HG03097 (cell line): ENCODE data around the gene STK35.
"Not testable (repeated sequence)": the region's sequence is repeated elsewhere in the genome, so short reads cannot be mapped to it uniquely, and the experiment has no call there.

Experiments
- ATAC-seq: cut with Tn5 transposase; IDR thresholded peaks from one replicate; pipeline ENCODE4 v1.9.1; 2021; ENCODE audit not compliant: unreplicated experiment, low FRiP score

STK35 gene

DNA sequence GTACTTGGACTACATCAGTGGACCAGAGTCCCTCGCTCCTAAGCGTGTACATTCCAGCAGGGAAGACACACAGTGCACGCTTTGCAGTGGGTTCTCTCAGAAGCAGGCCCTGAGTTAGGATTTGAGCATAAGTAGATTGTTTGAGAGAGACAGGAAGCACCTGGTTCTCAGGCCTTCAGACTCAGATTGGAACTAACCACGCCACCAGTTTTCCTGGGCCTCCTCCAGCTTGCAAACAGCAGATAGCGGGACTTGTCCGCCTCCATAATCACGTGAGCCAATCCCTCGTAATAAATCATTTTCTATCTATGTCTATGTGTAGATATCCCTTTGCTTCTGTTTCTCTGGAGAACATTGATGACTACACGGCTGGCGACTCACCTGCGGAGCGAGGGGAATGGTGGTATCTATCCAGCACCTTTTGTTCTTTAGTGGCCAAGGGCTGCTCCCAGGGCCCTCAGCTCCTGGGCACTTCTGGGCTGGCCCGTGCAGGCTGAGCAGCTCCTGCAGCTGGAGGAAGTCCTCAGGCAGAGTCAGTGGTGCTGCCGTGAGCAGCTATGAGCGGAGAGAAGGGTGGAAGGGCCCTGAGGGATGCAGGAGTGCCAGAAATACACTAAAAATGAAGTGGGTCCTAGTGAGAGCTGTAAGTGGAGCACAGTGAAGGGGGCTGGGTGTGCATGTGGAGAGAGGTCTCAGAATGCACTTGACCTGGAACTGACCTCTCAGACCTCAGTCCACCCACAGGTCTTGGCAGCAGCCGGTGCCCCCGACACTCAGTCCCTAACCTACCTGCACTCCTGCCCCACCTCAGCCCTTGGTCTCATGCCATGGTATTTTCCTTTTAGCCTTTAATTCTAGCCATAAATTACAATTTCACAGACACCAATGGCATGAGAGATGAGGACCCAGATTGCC, 76.9 kb downstream of the STK35 start:
- ATAC-seq, result no peak

DNA sequence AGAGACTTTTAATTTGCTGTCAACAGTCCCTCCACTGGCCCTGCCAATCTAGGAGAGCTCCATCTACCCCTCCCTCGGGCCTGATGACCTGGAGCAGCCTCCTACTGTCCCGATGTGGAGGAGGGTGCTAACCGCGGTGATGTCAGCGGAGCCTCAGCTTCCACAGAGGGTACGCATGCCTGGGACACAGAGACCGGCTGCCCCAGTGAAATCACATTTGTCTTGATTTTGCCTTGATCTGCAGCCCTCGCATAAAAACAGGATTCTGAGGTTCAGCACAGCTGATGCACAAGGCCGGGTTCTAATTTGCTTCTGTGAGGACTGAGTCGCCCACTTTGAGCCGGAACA, 77.6 kb downstream of the STK35 start:
- ATAC-seq, result no peak

DNA sequence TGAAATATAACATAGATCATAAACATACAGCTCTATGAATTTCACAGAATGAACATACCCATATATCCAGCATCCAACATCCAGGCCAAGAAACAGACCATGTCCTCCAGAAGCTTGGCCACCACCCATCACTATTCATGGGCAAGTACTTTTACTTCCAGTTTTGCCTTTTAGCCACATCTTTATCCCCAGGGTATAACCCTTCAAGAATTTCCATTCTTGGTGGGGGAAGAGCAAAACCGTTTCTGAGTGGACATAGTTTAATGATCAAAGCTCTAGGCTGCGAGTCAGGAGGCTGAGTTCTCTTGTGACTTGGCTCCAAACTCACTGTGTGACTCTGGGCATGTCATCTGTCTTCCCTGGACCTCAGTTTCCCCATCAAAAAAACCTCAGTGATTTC, 78.3 kb downstream of the STK35 start:
- no peak for ATAC-seq

DNA sequence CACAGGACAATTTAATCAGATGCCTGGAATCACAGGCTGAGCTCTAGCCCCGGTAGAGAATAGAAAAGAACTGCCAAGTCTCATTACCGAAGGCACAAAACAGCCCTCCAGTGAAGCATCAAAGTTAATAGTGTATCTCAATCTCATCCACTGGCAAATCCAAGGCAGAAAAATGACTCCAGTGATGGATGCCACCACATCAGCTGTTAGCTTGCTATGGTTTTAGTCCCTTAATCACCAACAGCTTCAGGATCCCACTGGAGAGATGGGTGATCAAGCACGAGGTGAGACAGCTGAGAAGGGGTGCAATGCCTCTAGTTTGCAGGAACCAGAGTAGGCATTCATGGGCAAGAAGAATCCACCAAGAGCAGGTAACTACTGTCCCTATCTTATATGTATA, 81.8 kb downstream of the STK35 start:
- no peak for ATAC-seq

DNA sequence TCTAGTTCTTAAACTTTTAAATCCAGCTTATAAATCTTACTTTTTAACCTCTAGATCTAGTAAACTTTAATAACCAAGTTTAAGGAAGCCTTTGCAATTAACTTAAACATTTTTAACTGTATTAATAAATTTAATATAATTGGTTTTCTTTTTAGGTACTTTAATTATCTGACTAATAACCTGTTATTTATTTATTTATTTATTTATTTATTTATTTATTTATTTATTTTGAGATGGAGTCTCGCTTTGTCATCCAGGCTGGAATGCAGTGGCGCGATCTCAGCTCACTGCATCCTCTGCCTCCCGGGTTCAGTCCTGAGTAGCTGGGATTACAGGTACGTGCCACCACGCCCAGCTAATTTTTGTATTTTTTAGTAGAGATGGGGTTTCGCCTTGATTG, 83.3 kb downstream of the STK35 start:
- ATAC-seq, result not testable (repeated sequence)

DNA sequence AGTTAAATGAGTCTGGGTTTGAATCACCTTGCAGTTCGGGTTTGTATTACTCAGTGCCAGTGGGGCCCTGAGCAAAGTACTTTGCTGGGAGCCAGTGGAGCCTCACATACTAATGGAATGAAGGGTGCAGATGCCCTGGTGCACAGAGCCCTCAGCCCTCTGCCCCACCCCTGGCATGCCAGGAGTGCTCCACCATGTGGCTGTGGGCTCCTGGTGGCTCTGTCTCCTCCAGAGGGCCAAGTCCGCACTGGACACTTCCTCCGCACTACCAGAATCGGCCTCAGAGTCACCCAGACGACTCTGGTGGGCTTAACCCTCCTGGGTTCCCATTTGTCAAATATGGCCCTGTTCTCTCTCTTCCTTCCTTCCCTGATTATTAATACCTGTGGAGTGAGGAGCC, 94.0 kb downstream of the STK35 start:
- ATAC-seq, result no peak

DNA sequence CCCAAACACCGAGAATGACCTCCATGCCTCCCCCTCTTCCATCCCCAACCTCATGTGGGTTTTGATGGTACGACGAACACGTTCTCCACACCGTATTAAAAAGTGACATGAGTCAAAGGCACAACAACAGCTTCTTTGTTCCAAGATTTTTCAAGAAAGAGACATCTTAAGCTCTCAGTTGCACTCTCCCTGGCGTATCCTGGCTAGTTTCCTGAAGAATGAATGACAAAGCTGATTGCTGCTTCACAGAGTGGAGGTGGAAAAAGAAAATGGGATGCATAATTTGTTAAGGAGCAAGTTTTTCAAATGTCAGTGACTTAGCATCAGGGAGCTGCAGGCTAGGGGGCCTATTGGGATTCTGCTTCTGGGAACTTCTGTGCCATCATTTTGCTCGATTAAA, 95.5 kb downstream of the STK35 start:
- no peak for ATAC-seq
